Keratinocyte (primary cell): ENCODE data around the gene FBXO42. TPM values are rescaled to one million over a fixed set of nuclear protein-coding genes. Genes with fewer than 3 reads are reported as not detected.

ENCODE experiments used
- DNase-seq: peaks from one replicate; pipeline ENCODE4 v3.0.0-alpha.2; 2011; ENCODE audit warnings: low read depth, missing footprints, low spot score
- FAIRE-seq: peaks from 2 replicates; lab custom pipeline; 2011; peaks lifted over from hg19 to GRCh38; lab: Jason Lieb, UNC
- H2AFZ ChIP-seq: 2 replicates; pipeline ENCODE4 v1.6.0; 2012; ENCODE audit warnings: low read length, control low read depth, inconsistent platforms; ENCODE audit not compliant: control insufficient read depth
- H3K27ac ChIP-seq: 2 replicates; pipeline ENCODE4 v1.5.1; 2011; ENCODE audit warnings: low read length; ENCODE audit not compliant: control insufficient read depth, insufficient read depth
- H3K27me3 ChIP-seq: 3 replicates; pipeline ENCODE4 v1.6.0; 2011; ENCODE audit warnings: low read length; ENCODE audit not compliant: control insufficient read depth, insufficient read depth; ENCODE audit errors: extremely low read depth
- H3K36me3 ChIP-seq, 2 experiments: 2 replicates in 1 of 2; 3 replicates in 1 of 2; pipeline ENCODE4 v1.5.1; 2011; ENCODE audit warnings: low read length in 2 of 2, mild to moderate bottlenecking in 1 of 2; ENCODE audit not compliant: control insufficient read depth in 2 of 2, insufficient read depth in 2 of 2; ENCODE audit errors: extremely low read depth in 1 of 2
- H3K4me1 ChIP-seq: 3 replicates; pipeline ENCODE4 v1.5.1; 2011; ENCODE audit warnings: low read length; ENCODE audit not compliant: control insufficient read depth, insufficient read depth; ENCODE audit errors: extremely low read depth
- H3K4me2 ChIP-seq: 3 replicates; pipeline ENCODE4 v1.6.0; 2011; ENCODE audit warnings: low read depth, low read length; ENCODE audit not compliant: control insufficient read depth, insufficient read depth; ENCODE audit errors: extremely low read depth
- H3K4me3 ChIP-seq, 3 experiments: fragments of 200-600 bp in 1 of 3; sonication (generic) in 1 of 3; 2 replicates in 2 of 3; 3 replicates in 1 of 3; pipeline ENCODE4 v1.5.1; 2011 to 2016; ENCODE audit warnings: low read length in 3 of 3, mild to moderate bottlenecking in 3 of 3, control low read depth in 2 of 3, inconsistent platforms in 1 of 3, low read depth in 1 of 3, mixed read lengths in 1 of 3, mixed run types in 1 of 3, moderate library complexity in 1 of 3; ENCODE audit not compliant: control insufficient read depth in 2 of 3, insufficient read depth in 2 of 3; ENCODE audit errors: extremely low read depth in 1 of 3
- H3K79me2 ChIP-seq: 2 replicates; pipeline ENCODE4 v1.6.0; 2012; ENCODE audit warnings: low read length; ENCODE audit not compliant: control insufficient read depth, insufficient read depth
- H3K9ac ChIP-seq: 3 replicates; pipeline ENCODE4 v1.6.0; 2011; ENCODE audit warnings: low read length; ENCODE audit not compliant: control insufficient read depth, insufficient read depth; ENCODE audit errors: extremely low read depth
- H3K9me1 ChIP-seq: 3 replicates; pipeline ENCODE4 v1.6.0; 2011; ENCODE audit warnings: low read length; ENCODE audit not compliant: control insufficient read depth, insufficient read depth; ENCODE audit errors: extremely low read depth
- H3K9me3 ChIP-seq: 2 replicates; pipeline ENCODE4 v1.5.1; 2012; ENCODE audit warnings: low read depth, low read length; ENCODE audit not compliant: control insufficient read depth
- H4K20me1 ChIP-seq: 3 replicates; pipeline ENCODE4 v1.6.0; 2011; ENCODE audit warnings: low read length; ENCODE audit not compliant: control insufficient read depth, insufficient read depth; ENCODE audit errors: extremely low read depth
- CTCF ChIP-seq, 3 experiments: IDR thresholded peaks in 1 of 3; conservative IDR thresholded peaks in 1 of 3; optimal IDR thresholded peaks in 1 of 3; 2 replicates in 2 of 3; 3 replicates in 1 of 3; pipeline versions ENCODE3 to v1.5.1; 2011; ENCODE audit warnings: low read length in 3 of 3, mild to moderate bottlenecking in 3 of 3, moderate library complexity in 2 of 3, control low read depth in 1 of 3, inconsistent platforms in 1 of 3; ENCODE audit not compliant: insufficient read depth in 2 of 3; ENCODE audit errors: extremely low read depth in 1 of 3
- EZH2 ChIP-seq: IDR thresholded peaks from one replicate; pipeline ENCODE4 v1.6.1; 2012; ENCODE audit warnings: inconsistent platforms, mild to moderate bottlenecking, low read length, moderate library complexity
- dilution Hi-C: fragments of 300-500 bp; cut with MboI; formaldehyde crosslinking; loops from one replicate; pipeline ENCODE4 v1.7.0; 2020; ENCODE audit warnings: low sequenced_read_pairs; ENCODE audit not compliant: extremely low pct_ligation_motif_present
- polyA plus RNA-seq, 5 experiments: library from polyadenylated mRNA; depleted of rRNA in 3 of 5; stranded (reverse) in 3 of 5; stranded (forward) in 1 of 5; unstranded in 1 of 5; fragments of >200 nt; gene quantifications; 1 replicate in 1 of 5; 2 replicates in 3 of 5; 3 replicates in 1 of 5; pipeline versions ENCODE4 v1.2.1 to v1.2.3, GENCODE V29; 2011 to 2012; ENCODE audit warnings: missing spikeins in 2 of 5, low read depth in 1 of 5, low replicate concordance in 1 of 5

Gene FBXO42
- polyA plus RNA-seq, 1 donor (not counting 4 experiments of a cell fraction or from before 2014, with no cell fraction given): 14.1 TPM

GRCh38 chr1:16243936-16244649 is 108.2 kb downstream of the FBXO42 start:
- Histone ChIP-seq H2AFZ (no peak overlapping the region), H3K4me2 (peak overlapping the region; percentile 39), H3K4me3 (no peak overlapping the region), H3K9ac (peak overlapping the region; percentile 13), H3K27me3 (no peaks in the 10 kb centered on the region), H3K79me2 (no peaks in the 10 kb centered on the region), H3K36me3 (peaks cover 4% of the 10 kb centered on the region in 2 experiments), H3K9me1 (peaks cover 3% of the 10 kb centered on the region), H3K9me3 (no peaks in the 10 kb centered on the region), H3K4me1 (peaks cover 16% of the 10 kb centered on the region), H3K27ac (no peak overlapping the region), H4K20me1 (no peaks in the 10 kb centered on the region)
- peak; percentile 86 to 96 (median 88) for TF ChIP-seq CTCF (optimal IDR thresholded peaks at IDR 0.05 in 1 of 3, IDR thresholded peaks at IDR 0.05 in 1 of 3, conservative IDR thresholded peaks at IDR 0.05 in 1 of 3; ENCODE audit: extremely low read depth in 1 of 3, insufficient read depth in 2 of 3, low read length in 3 of 3)
- TF ChIP-seq EZH2: no peak
- dilution Hi-C loops: no loop called here
- FAIRE-seq (peak; percentile 95), DNase-seq (peak; percentile 40)

GRCh38 chr1:16243215-16243610 is 109.1 kb downstream of the FBXO42 start:
- H3K27me3 ChIP-seq: no peaks in the 10 kb centered on the region
- no peak overlapping the region for H2AFZ ChIP-seq
- H3K9ac ChIP-seq: no peak overlapping the region
- dilution Hi-C loops: no loop called here
- no peak overlapping the region for H3K4me2 ChIP-seq
- no peak overlapping the region for H3K27ac ChIP-seq
- FAIRE-seq (no peak), DNase-seq (no peak)
- H3K36me3 ChIP-seq: peaks cover 4% of the 10 kb centered on the region in 2 experiments
- TF ChIP-seq CTCF (optimal IDR thresholded peaks at IDR 0.05 in 1 of 3, IDR thresholded peaks at IDR 0.05 in 1 of 3, conservative IDR thresholded peaks at IDR 0.05 in 1 of 3; ENCODE audit: extremely low read depth in 1 of 3, insufficient read depth in 2 of 3, low read length in 3 of 3) (no peak), EZH2 (no peak)
- H3K9me3 ChIP-seq: no peaks in the 10 kb centered on the region
- no peaks in the 10 kb centered on the region for H3K79me2 ChIP-seq
- H3K4me3 ChIP-seq: no peak overlapping the region
- peaks cover under 1% of the 10 kb centered on the region for H3K9me1 ChIP-seq
- H3K4me1 ChIP-seq: peaks cover 8% of the 10 kb centered on the region
- H4K20me1 ChIP-seq: no peaks in the 10 kb centered on the region
